CD8-positive, alpha-beta memory T cell (primary cell): ENCODE measurements around the gene ITGAX. TPM values are rescaled to one million over a fixed set of nuclear protein-coding genes. Genes with fewer than 3 reads are reported as not detected.

Experiments used
- polyA plus RNA-seq: library from polyadenylated mRNA; unstranded; fragments of 300-500 nt; fragmentation: Illumina TruSeq; gene quantifications from one replicate; pipeline ENCODE4 v1.2.3, GENCODE V29; 2021
- total RNA-seq, 2 experiments: library from RNA; stranded (reverse); gene quantifications; one replicate each; pipeline ENCODE4 v1.2.3, GENCODE V29; 2021

ITGAX gene
- total and polyA plus RNA-seq, 3 experiments from 2014 or later, result 0.46 to 2.7 (median 2.1) TPM

Other genes starting within 250 kb of the ITGAX start
- gene BCKDK, start 246.8 kb upstream of the ITGAX start, total RNA-seq, result 10 to 100 TPM; 40.0 to 42.5 TPM
- 29.4 TPM for gene BCKDK, start 246.8 kb upstream of the ITGAX start, polyA plus RNA-seq
- gene KAT8, start 237.5 kb upstream of the ITGAX start, total RNA-seq, result 10 to 100 TPM; 56.1 to 58.6 TPM
- gene KAT8, start 237.5 kb upstream of the ITGAX start, polyA plus RNA-seq, result 67.3 TPM
- gene PRSS8, start 219.4 kb upstream of the ITGAX start, total RNA-seq, result not detected
- gene PRSS8, start 219.4 kb upstream of the ITGAX start, polyA plus RNA-seq, result not detected
- under 1 TPM; 0.44 to 0.61 TPM for gene PRSS36, start 205.1 kb upstream of the ITGAX start, total RNA-seq
- gene PRSS36, start 205.1 kb upstream of the ITGAX start, polyA plus RNA-seq, result 3.1 TPM
- gene FUS, start 175.0 kb upstream of the ITGAX start, total RNA-seq, result 100 to 1,000 TPM; 621 to 671 TPM
- 163 TPM for gene FUS, start 175.0 kb upstream of the ITGAX start, polyA plus RNA-seq
- 1 to 10 TPM; 4.5 to 5.9 TPM for gene PYCARD, start 152.4 kb upstream of the ITGAX start, total RNA-seq
- 77.8 TPM for gene PYCARD, start 152.4 kb upstream of the ITGAX start, polyA plus RNA-seq
- not detected for gene TRIM72, start 141.1 kb upstream of the ITGAX start, total RNA-seq
- not detected for gene TRIM72, start 141.1 kb upstream of the ITGAX start, polyA plus RNA-seq
- gene PYDC1, start 138.0 kb upstream of the ITGAX start, total RNA-seq, result not detected
- not detected for gene PYDC1, start 138.0 kb upstream of the ITGAX start, polyA plus RNA-seq
- gene ITGAM, start 95.2 kb upstream of the ITGAX start, total RNA-seq, result 1 to 10 TPM; 1.7 to 1.8 TPM
- 23.3 TPM for gene ITGAM, start 95.2 kb upstream of the ITGAX start, polyA plus RNA-seq
- not detected for gene ITGAD, start 38.2 kb downstream of the ITGAX start, total RNA-seq
- 0.12 TPM for gene ITGAD, start 38.2 kb downstream of the ITGAX start, polyA plus RNA-seq
- not detected for gene COX6A2, start 73.2 kb downstream of the ITGAX start, total RNA-seq
- gene COX6A2, start 73.2 kb downstream of the ITGAX start, polyA plus RNA-seq, result not detected
- under 1 TPM; 0.11 to 0.18 TPM for gene ZNF843, start 87.6 kb downstream of the ITGAX start, total RNA-seq
- 0.23 TPM for gene ZNF843, start 87.6 kb downstream of the ITGAX start, polyA plus RNA-seq
- gene ARMC5, start 104.3 kb downstream of the ITGAX start, total RNA-seq, result 10 to 100 TPM; 14.3 to 15.9 TPM
- gene ARMC5, start 104.3 kb downstream of the ITGAX start, polyA plus RNA-seq, result 9.8 TPM
- 1 to 10 TPM in 1 of 2 experiments, under 1 TPM in 1; 0.59 to 1.1 TPM for gene TGFB1I1, start 117.0 kb downstream of the ITGAX start, total RNA-seq
- gene TGFB1I1, start 117.0 kb downstream of the ITGAX start, polyA plus RNA-seq, result not detected
- gene SLC5A2, start 127.9 kb downstream of the ITGAX start, total RNA-seq, result under 1 TPM in 1 of 2 experiments, not detected in 1; 0.24 TPM
- gene SLC5A2, start 127.9 kb downstream of the ITGAX start, polyA plus RNA-seq, result 2.0 TPM
- gene RUSF1, start 153.2 kb downstream of the ITGAX start, total RNA-seq, result 10 to 100 TPM; 44.4 to 46.1 TPM
- 22.2 TPM for gene RUSF1, start 153.2 kb downstream of the ITGAX start, polyA plus RNA-seq
- gene AHSP, start 172.7 kb downstream of the ITGAX start, total RNA-seq, result not detected
- not detected for gene AHSP, start 172.7 kb downstream of the ITGAX start, polyA plus RNA-seq